GM19099 (cell line): ENCODE measurements around the gene RFNG.

ENCODE experiments used
- POLR2A ChIP-seq: IDR thresholded peaks from 3 replicates; pipeline ENCODE4 v1.6.1; 2011; ENCODE audit warnings: low read depth; ENCODE audit not compliant: insufficient read length; ENCODE audit errors: extremely low read depth

Gene RFNG

GRCh38 chr17:82016061-82016874, 35.3 kb downstream of the RFNG start:
- no peak for TF ChIP-seq POLR2A

- TF ChIP-seq POLR2A: no peak
These were observed 36.2 kb downstream of the RFNG start for GRCh38 chr17:82015311-82015971.

- no peak for TF ChIP-seq POLR2A
These were observed 36.7 kb downstream of the RFNG start for GRCh38 chr17:82014971-82015310.

- TF ChIP-seq POLR2A: no peak
These were observed 37.2 kb downstream of the RFNG start for GRCh38 chr17:82014432-82014831.

- no peak for TF ChIP-seq POLR2A
These were observed 37.8 kb downstream of the RFNG start for GRCh38 chr17:82013772-82014321.

GRCh38 chr17:82013341-82013740, 38.3 kb downstream of the RFNG start:
- no peak for TF ChIP-seq POLR2A

- TF ChIP-seq POLR2A: no peak
These were observed 38.8 kb downstream of the RFNG start for GRCh38 chr17:82012640-82013295.

- no peak for TF ChIP-seq POLR2A
These were observed 39.4 kb downstream of the RFNG start for GRCh38 chr17:82012261-82012639.

- TF ChIP-seq POLR2A: no peak
These were observed 39.9 kb downstream of the RFNG start for GRCh38 chr17:82011617-82012187.

GRCh38 chr17:82010575-82011525, 40.8 kb downstream of the RFNG start:
- TF ChIP-seq POLR2A: no peak

GRCh38 chr17:82009413-82009812, 42.2 kb downstream of the RFNG start:
- TF ChIP-seq POLR2A: no peak

GRCh38 chr17:82008941-82009405, 42.6 kb downstream of the RFNG start:
- TF ChIP-seq POLR2A: no peak

GRCh38 chr17:82008258-82008940, 43.2 kb downstream of the RFNG start:
- no peak for TF ChIP-seq POLR2A
